ENCODE data around the gene SGCA.
A peak's percentile ranks its signal among the peaks of the same experiment; 100 is the strongest.

Gene SGCA

GRCh38 chr17:50194934-50195865, 29.4 kb downstream of the SGCA start:
- no peak for DNase-seq (ENCODE audit: low read depth)

DNA sequence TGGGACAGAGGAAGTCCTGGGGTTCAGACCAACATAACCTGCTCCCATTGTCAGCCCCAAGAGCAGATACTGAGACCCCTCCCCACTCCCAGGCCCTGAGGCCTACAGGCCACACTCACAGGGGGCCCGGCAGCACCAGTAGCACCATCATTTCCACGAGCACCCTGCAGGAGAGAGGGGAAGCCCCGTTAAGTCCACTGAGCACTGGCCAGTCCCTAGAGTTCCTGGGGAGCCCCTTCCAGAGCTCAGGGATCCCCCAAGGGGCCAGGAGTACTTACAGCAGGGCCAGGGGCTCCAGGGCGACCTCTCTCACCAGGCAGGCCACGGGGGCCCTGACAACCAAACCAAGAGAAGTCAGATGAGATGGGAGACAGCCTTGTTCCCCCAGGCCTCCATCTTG, 30.2 kb downstream of the SGCA start:
- no peak for DNase-seq (ENCODE audit: low read depth)

DNA sequence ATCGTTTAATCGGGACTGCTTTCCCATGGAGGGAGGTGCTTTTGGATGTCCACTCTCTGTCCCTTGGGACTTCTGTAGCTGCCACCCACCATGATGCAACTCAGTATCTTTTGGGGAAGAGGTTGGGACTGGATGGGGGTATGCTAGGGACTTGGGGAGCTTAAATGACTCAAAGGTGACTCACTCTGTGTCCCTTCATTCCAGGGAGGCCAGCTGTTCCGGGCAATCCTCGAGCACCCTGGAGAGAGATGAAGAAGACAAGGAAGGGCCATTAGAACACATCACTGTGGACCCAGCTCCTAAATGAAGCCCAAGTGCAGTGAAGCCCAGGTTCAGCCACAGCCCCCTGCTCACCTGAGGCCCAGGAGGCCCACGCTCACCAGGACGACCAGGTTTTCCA, 31.0 kb downstream of the SGCA start:
- DNase-seq (ENCODE audit: low read depth) = no peak

DNA sequence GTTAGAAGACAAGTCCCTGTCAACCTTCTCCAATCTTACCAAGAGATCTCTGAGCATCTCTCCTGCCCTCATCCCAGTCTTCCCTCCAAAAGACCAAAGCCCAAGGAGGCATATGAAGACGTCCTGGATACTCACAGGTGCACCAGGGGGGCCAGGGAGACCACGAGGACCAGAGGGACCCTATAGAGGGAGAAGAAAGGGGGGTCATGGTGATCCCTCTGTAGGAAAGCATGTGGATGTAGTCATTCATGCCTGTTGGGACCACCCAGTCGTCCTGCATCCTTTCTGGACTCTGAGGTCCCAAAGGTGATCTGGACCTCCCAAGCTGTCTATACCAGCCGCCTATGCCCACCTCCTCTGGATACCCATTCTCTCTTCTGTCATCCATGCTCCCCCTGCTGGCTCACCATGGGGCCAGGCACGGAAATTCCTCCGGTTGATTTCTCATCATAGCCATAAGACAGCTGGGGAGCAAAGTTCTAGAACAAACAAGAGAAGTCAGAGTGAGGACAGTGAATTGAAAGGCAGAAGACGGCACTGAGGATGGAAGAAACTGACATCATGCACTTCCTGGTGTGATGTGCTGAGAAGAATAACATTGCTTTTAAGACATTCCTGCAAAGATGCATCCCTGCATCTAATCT, 32.3 kb downstream of the SGCA start:
- DNase-seq (ENCODE audit: low read depth) = peak; percentile 45

GRCh38 chr17:50199211-50199802, 33.5 kb downstream of the SGCA start:
- DNase-seq (ENCODE audit: low read depth) = no peak

GRCh38 chr17:50199803-50200456, 34.1 kb downstream of the SGCA start:
- peak; percentile 48 for DNase-seq (ENCODE audit: low read depth)

DNA sequence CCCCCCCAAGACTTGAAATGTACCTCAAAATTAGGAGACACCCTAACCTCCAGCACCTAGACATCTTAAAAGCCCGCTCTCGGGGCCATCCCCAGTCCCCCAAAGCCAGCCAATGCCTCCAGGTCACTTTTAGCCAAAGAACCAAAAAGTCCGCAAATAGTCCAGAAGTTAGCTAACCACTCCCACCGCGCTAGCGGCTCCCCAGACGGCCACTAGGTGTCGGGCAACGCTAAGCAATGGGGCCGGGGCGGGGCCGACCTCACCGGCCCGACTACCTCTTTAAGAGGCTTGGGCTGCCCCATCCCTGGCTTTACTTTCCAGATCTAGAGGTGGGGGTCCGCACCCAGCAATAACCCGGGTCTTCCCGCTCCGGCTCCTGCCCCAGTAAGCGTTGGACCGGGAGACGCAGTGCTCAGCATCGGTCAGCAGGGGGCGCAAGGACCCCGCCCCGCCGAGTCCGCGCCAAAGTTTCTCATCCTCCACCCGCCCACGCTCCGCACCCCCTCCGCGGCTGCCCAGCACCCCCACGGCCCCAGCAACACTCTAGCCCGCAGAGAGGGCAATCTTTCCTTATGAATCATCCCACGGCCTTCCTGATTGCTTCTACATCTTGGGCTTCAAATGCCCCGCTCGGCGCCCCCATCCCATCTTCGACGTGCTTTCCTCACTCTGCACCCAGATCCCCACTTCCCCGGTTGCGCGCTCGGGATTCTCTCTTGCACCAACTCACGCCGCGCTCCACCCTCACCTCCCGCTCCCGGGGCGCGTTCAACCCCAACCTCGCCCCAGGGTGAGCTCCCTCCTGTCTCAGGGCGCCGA, 34.9 kb downstream of the SGCA start:
- DNase-seq (ENCODE audit: low read depth) = peak; percentile 61

GRCh38 chr17:50201276-50201854, 35.6 kb downstream of the SGCA start, which contains the start of gene COL1A1:
COL1A1 (minus strand) TSS chr17:50201631; CDS start chr17:50201513, 118 bp downstream.
- no peak for DNase-seq (ENCODE audit: low read depth)

DNA sequence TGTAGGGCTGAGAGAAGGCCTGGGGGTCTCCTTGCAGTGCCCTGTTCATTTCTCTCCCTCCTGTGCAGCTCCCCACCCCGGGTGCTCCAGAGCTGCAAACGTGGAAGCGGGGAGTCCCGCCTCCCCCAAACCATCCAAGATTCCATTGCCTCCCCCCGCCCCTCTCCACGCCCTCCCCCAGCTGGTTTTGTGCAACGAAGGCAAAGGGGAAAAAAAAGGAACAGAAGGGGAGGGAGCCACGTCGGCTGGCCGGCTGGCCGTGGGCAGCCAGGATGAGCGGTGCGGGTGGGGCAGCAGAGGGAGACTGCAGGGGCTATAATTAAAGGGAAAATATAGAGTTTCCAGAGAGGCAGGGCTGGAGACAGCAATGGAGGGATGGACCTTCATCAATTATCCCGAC, 37.3 kb downstream of the SGCA start:
- DNase-seq (ENCODE audit: low read depth) = no peak

DNA sequence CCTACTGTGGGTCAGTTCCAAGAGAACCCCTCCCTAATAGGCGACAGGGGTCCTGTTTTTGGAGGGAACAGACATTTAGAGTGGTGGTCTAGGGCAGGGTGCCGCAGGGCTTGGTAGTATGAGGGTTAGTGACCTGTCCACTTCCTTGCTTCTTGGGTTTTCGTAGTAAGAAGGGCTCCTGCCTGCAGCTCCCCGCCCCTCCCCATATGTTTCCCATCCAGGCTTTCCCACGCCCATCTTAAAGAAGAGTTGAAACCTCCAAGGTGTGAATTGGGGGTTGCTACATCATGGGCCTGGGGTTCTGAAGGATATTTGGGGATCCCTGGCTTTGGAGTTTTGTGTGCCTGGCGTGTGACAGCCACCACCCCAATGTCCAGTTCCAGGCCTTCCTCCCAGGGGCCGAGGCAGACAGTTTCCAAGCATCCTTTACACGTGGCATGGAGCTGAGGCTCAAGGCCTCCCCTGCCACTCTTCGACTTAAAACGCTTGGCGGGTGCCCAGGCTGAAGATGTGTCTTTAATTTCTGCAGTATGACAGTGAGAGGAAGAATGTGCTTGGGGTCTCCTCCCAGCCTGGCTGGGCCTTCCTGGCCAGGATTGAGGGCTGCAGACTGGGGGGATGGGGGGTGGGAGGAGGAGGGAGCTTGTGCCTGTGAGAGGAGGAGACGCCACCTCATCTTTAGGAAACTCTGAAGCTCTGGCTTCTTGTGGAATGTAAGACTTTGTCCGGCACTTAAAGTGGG, 38.0 kb downstream of the SGCA start:
- DNase-seq (ENCODE audit: low read depth) = no peak

- DNase-seq (ENCODE audit: low read depth) = no peak
Measured at GRCh38 chr17:50204431-50204830, 38.6 kb downstream of the SGCA start.

GRCh38 chr17:50205111-50205962, 39.5 kb downstream of the SGCA start:
- no peak for DNase-seq (ENCODE audit: low read depth)

DNA sequence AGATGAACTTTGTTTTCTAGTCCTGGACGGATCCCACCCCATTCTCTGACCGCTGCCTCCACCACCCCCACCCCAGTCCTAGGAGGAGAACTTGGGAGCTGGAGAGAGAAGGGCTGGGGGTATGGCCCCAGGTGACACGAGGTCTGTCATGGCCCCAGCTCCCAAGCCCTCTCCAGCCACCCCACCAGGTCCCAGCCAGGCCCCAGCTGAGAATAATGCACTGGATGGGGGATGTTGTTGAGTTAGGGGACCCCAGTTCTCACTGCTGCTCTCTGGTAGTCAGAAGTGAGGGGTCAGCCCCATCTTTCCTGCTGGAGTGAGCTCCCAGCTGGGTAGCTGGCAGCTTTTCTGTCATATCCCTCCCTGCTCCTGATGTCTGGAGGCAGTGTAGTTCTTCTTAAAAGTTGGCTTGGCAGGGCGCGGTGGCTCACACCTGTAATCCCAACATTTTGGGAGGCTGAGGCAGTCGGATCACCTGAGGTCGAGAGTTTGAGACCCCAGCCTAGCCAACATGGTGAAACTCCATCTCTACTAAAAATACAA, 40.2 kb downstream of the SGCA start:
- no peak for DNase-seq (ENCODE audit: low read depth)

DNA sequence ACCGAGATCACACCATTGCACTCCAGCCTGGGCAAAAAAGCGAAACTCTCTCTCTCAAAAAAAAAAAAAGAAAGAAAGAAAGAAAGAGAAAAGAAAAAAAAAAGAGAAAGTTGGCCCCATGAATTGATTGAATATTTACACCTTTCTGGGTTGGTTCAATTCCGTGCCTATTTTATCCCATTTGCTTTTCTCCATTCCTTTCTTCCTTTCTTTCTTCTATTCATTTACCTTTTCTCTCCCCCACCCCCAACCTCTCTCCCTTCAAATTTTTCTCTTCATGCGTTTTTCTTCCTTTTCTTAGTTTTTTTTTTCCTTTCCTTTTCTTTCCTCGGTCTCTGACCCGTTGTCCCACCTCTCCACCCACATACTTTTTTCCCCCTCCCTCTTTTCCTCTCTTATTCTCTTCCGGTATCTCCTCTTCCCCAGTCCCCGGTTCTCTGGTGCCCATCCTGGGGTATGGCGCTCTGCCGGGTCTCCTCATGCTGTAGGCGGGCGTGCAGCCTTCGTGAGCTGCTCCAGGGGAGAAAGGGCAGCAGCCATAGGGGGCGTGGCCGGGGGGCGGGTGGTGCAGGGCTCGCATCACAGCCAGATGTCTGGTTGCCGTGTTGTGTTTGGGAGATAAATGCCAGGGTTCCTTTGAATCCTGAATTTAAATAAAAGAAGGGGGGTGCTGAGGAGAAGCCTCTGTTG, 40.9 kb downstream of the SGCA start:
- no peak for DNase-seq (ENCODE audit: low read depth)

DNA sequence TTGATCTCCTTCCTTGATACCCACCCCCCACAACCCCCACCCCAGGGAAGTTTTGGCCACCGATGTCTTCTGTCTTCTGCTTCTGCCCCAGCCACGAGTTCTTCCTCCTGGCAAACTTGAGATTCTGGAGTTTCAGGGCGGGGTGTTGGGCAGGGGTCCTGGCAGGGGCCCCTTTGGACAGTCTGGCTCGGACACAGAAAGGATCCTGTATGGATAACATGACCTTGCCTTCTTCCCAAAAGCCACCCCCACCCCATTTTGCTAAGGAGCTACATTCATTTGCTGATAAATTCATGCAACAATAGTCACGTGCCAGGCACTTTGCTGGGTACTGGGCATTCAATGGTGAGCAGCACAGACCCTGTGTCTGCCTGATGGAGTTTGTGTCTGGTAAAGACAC, 41.5 kb downstream of the SGCA start:
- DNase-seq (ENCODE audit: low read depth) = no peak

DNA sequence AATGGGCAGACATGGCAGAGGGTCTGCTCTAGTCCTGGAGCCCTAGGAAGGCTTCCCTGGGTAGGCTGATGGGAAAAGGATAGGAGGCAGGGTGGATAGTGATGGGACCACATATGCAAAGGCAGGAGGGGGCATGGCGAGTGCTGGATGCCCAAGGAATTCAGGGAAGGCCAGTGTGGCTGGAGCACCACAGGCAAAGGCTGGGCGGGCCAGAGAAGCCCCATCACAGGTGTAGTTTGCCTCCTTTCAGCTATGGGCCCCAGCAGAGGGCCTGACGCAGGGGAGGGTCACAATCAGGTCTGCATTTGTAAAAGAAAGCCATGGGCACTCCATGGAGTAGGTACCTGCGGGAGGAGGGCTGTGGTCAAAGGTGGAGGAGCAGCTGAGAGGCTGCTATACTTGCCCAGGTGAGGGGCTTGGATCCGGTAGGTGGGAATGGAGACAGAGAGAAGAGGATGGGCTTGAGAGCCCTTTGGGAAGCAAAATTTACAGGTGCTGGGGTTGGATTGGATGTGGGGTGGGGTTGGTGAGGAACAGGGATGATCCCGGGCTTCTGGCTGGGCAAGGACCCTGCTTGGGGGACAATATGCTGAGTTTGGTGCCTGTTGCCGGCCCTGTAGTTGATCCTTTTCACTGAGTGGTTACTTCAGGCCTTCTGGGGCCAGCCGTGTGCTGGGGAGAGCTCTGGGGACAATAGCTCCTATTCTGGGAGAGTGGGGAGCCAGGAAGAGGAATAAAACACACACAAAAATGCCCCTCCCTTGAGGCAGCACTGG, 42.2 kb downstream of the SGCA start:
- no peak for DNase-seq (ENCODE audit: low read depth)

DNA sequence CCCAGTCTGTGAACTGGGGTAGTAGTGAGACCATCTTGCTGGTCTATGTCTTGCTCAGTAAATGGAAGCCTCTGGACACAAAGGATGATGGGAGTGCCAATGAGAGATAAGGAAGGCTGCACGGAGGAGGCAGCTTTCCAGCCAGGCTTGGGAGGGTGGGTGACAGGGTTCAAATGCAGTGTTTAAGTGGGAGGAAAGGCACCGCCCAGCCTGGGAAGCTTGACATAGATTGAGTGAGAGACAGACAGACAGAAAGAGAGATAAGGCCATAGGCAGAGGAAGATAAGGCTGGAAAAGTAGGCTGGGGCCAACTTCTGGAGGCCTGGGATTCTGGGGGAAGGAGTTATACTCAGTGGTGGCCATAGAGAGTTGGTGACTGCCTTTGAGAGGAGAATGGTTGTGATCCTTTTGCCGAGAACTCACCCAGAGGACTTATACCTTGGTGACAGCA, 42.8 kb downstream of the SGCA start:
- no peak for DNase-seq (ENCODE audit: low read depth)

DNA sequence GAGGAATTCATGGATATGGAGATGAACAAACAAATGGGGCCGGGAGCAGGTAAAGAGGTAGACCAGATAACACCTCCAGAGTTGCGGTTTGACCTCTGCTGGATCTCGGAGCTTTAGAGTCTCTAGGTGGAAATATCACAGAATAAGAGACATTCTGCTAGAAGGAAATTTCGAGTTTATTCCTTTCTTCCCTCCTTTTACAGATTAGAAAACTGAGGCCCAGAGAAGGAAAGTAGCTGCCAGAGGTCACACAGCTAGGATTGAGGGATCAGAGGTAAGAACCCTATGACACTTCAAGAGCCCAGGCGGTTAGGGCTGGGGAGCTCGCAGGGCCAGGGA, 43.3 kb downstream of the SGCA start:
- DNase-seq (ENCODE audit: low read depth) = no peak

Measured in stimulated activated CD4-positive, alpha-beta T cell treated with anti-CD3 and anti-CD28 coated beads, Interleukin-2, amount 100 ng/mL, for 4 hours (primary cell).